Neural progenitor cell (in vitro differentiated cells): ENCODE data around the gene GNB1.

Experiments
- EZH2 ChIP-seq: fragments of 200-600 bp; sonication (generic); IDR thresholded peaks from 2 replicates; pipeline ENCODE4 v1.6.1; 2017; ENCODE audit warnings: antibody characterized with exemption, mild to moderate bottlenecking, moderate library complexity
- EZH2phosphoT487 ChIP-seq: fragments of 200-600 bp; sonication (generic); IDR thresholded peaks from 2 replicates; pipeline ENCODE4 v1.6.1; 2017; ENCODE audit warnings: antibody characterized with exemption
- TF ChIP-seq, protein P1 (sequence below): fragments of 200-600 bp; sonication (generic); IDR thresholded peaks from 2 replicates; pipeline ENCODE4 v1.5.1; 2017; ENCODE audit warnings: antibody characterized with exemption, mild to moderate bottlenecking

DNA sequence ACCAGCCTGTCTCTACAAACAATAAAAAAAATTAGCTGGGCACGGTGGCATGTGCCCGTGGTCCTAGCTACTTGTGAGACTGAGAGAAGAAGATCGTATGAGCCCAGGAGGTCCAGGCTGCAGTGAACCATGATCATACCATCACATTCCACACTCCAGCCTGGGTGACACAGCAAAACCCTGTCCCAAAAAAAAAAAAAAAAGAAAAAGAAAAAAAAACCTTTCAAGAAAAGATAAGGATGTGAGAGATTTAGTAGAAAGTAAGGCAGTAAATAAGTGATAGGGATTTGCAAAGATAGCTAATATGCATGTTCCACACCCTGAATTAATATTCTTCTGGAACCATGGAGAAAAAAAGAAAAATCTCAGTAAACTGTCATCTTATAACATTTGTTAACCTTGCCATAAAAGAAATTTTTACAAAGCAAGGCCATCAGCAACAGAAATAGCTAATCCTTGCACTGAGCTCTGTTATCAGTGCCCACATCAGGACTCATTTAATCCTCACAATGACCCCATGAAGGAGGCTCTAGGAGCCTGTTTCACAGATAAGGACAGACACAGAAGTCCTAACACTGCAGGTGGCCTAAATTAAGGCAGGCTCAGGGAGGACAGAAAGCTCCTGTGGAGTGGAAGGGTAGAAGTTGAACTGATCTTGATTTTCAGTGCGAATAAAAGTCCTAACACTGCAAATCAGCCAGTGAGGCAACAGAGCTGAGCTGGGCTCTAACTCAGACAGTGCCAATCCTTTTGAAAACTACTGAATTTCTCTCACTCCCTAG is 7.6 kb downstream of the GNB1 start:
- TF ChIP-seq, protein P1, sequence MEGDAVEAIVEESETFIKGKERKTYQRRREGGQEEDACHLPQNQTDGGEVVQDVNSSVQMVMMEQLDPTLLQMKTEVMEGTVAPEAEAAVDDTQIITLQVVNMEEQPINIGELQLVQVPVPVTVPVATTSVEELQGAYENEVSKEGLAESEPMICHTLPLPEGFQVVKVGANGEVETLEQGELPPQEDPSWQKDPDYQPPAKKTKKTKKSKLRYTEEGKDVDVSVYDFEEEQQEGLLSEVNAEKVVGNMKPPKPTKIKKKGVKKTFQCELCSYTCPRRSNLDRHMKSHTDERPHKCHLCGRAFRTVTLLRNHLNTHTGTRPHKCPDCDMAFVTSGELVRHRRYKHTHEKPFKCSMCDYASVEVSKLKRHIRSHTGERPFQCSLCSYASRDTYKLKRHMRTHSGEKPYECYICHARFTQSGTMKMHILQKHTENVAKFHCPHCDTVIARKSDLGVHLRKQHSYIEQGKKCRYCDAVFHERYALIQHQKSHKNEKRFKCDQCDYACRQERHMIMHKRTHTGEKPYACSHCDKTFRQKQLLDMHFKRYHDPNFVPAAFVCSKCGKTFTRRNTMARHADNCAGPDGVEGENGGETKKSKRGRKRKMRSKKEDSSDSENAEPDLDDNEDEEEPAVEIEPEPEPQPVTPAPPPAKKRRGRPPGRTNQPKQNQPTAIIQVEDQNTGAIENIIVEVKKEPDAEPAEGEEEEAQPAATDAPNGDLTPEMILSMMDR, result no peak
- no peak for TF ChIP-seq EZH2
- TF ChIP-seq EZH2phosphoT487, result no peak
